GM03348 (cell line): ENCODE measurements around the gene OR2A1.
"Not testable (repeated sequence)": the region's sequence is repeated elsewhere in the genome, so short reads cannot be mapped to it uniquely, and the experiment has no call there.

ENCODE experiments used
- DNase-seq: peaks from one replicate; pipeline ENCODE4 v3.0.0; 2012; ENCODE audit warnings: low spot score

OR2A1 gene

GRCh38 chr7:144311872-144312469 is at the start of gene OR2A1:
Gene OR2A1 (plus strand): TSS chr7:144312419. CDS start chr7:144318125, 5,706 bp downstream.
- not testable (repeated sequence) for DNase-seq

GRCh38 chr7:144264692-144265091 is 47.5 kb upstream of the OR2A1 start, which contains the start of gene OR2A7:
Gene OR2A7 (minus strand): TSS chr7:144264792. CDS start chr7:144259628, 5,164 bp downstream.
- DNase-seq = not testable (repeated sequence)

- DNase-seq = not testable (repeated sequence)
These were observed 43.0 kb upstream of the OR2A1 start, which contains the start of gene CTAGE8 for GRCh38 chr7:144269188-144269587. Gene CTAGE8 (minus strand): TSS chr7:144269288. CDS start chr7:144269250, 38 bp downstream.

GRCh38 chr7:144275281-144275680 is 36.9 kb upstream of the OR2A1 start:
- DNase-seq = not testable (repeated sequence)

GRCh38 chr7:144280010-144280409 is 32.2 kb upstream of the OR2A1 start:
- not testable (repeated sequence) for DNase-seq

- DNase-seq = not testable (repeated sequence)
These were observed 30.2 kb upstream of the OR2A1 start for GRCh38 chr7:144281981-144282380.

GRCh38 chr7:144282490-144282889 is 29.7 kb upstream of the OR2A1 start:
- DNase-seq = not testable (repeated sequence)

- not testable (repeated sequence) for DNase-seq
These were observed 28.5 kb upstream of the OR2A1 start for GRCh38 chr7:144283716-144284115.

GRCh38 chr7:144287171-144287784 is 24.9 kb upstream of the OR2A1 start:
- DNase-seq = not testable (repeated sequence)

- not testable (repeated sequence) for DNase-seq
These were observed 20.6 kb upstream of the OR2A1 start for GRCh38 chr7:144291607-144292006.

GRCh38 chr7:144292384-144293161 is 19.6 kb upstream of the OR2A1 start:
- not testable (repeated sequence) for DNase-seq

GRCh38 chr7:144293794-144294499 is 18.3 kb upstream of the OR2A1 start:
- DNase-seq = not testable (repeated sequence)

- not testable (repeated sequence) for DNase-seq
These were observed 9.5 kb upstream of the OR2A1 start for GRCh38 chr7:144302578-144303303.

GRCh38 chr7:144303607-144304006 is 8.6 kb upstream of the OR2A1 start:
- not testable (repeated sequence) for DNase-seq

GRCh38 chr7:144305156-144305555 is 7.1 kb upstream of the OR2A1 start:
- DNase-seq = not testable (repeated sequence)

- DNase-seq = not testable (repeated sequence)
These were observed 2.5 kb upstream of the OR2A1 start for GRCh38 chr7:144309702-144310101.

- not testable (repeated sequence) for DNase-seq
These were observed 1.0 kb upstream of the OR2A1 start for GRCh38 chr7:144311218-144311617.

- DNase-seq = not testable (repeated sequence)
These were observed 5.3 kb downstream of the OR2A1 start for GRCh38 chr7:144317537-144317936.

GRCh38 chr7:144319547-144319946 is 7.3 kb downstream of the OR2A1 start:
- not testable (repeated sequence) for DNase-seq

GRCh38 chr7:144321677-144322206 is 9.5 kb downstream of the OR2A1 start:
- not testable (repeated sequence) for DNase-seq

GRCh38 chr7:144323359-144323758 is 11.1 kb downstream of the OR2A1 start:
- not testable (repeated sequence) for DNase-seq
